ENCODE results near the gene RALBP1. TPM values are rescaled to one million over a fixed set of nuclear protein-coding genes. Genes with fewer than 3 reads are reported as not detected.

The RALBP1 gene
- total RNA-seq, 1 experiment from 2014 or later, result 67.3 TPM

- no peak for DNase-seq (ENCODE audit: low read depth)
Observed at GRCh38 chr18:9507565-9508088, 32.3 kb downstream of the RALBP1 start.

GRCh38 chr18:9508446-9509025, 33.2 kb downstream of the RALBP1 start:
- no peak for DNase-seq (ENCODE audit: low read depth)

GRCh38 chr18:9513971-9514512, 38.7 kb downstream of the RALBP1 start:
- DNase-seq (ENCODE audit: low read depth), result peak; percentile 49

- DNase-seq (ENCODE audit: low read depth), result peak; percentile 51
Observed at GRCh38 chr18:9516437-9517064, 41.2 kb downstream of the RALBP1 start.

GRCh38 chr18:9517869-9518268, 42.6 kb downstream of the RALBP1 start:
- DNase-seq (ENCODE audit: low read depth), result no peak

GRCh38 chr18:9519399-9519798, 44.1 kb downstream of the RALBP1 start:
- DNase-seq (ENCODE audit: low read depth), result no peak

GRCh38 chr18:9520666-9521065, 45.4 kb downstream of the RALBP1 start:
- DNase-seq (ENCODE audit: low read depth), result peak; percentile 56

GRCh38 chr18:9521770-9522169, 46.5 kb downstream of the RALBP1 start:
- DNase-seq (ENCODE audit: low read depth), result no peak

- DNase-seq (ENCODE audit: low read depth), result no peak
Observed at GRCh38 chr18:9522952-9523351, 47.6 kb downstream of the RALBP1 start.

GRCh38 chr18:9526458-9526857, 51.1 kb downstream of the RALBP1 start:
- DNase-seq (ENCODE audit: low read depth), result no peak

GRCh38 chr18:9530226-9531009, 55.1 kb downstream of the RALBP1 start:
- DNase-seq (ENCODE audit: low read depth), result no peak

GRCh38 chr18:9531791-9532410, 56.6 kb downstream of the RALBP1 start:
- DNase-seq (ENCODE audit: low read depth), result no peak

GRCh38 chr18:9534844-9535243, 59.5 kb downstream of the RALBP1 start:
- no peak for DNase-seq (ENCODE audit: low read depth)

- DNase-seq (ENCODE audit: low read depth), result no peak
Observed at GRCh38 chr18:9535430-9535991, 60.2 kb downstream of the RALBP1 start.

- DNase-seq (ENCODE audit: low read depth), result peak; percentile 40
Observed at GRCh38 chr18:9536354-9537152, 61.2 kb downstream of the RALBP1 start.

GRCh38 chr18:9537677-9538076, 62.4 kb downstream of the RALBP1 start:
- no peak for DNase-seq (ENCODE audit: low read depth)

- DNase-seq (ENCODE audit: low read depth), result peak; percentile 50
Observed at GRCh38 chr18:9539283-9539682, 64.0 kb downstream of the RALBP1 start.

- DNase-seq (ENCODE audit: low read depth), result no peak
Observed at GRCh38 chr18:9539938-9540337, 64.6 kb downstream of the RALBP1 start.

- no peak for DNase-seq (ENCODE audit: low read depth)
Observed at GRCh38 chr18:9542924-9543323, 67.6 kb downstream of the RALBP1 start.

GRCh38 chr18:9545029-9545428, 69.7 kb downstream of the RALBP1 start:
- no peak for DNase-seq (ENCODE audit: low read depth)

- DNase-seq (ENCODE audit: low read depth), result no peak
Observed at GRCh38 chr18:9546468-9546867, 71.2 kb downstream of the RALBP1 start.
